Measurements from ENCODE around the gene AKAP12. TPM values are rescaled to one million over a fixed set of nuclear protein-coding genes. Genes with fewer than 3 reads are reported as not detected.

The AKAP12 gene
- 70.9 and 129 TPM in 2 replicates for total RNA-seq

GRCh38 chr6:151239603-151240035 is at the start of gene AKAP12:
AKAP12 (plus strand) TSS chr6:151239967; CDS start chr6:151240563, 596 bp downstream.

GRCh38 chr6:151391471-151392413 is 152.0 kb downstream of the AKAP12 start, which contains the start of gene ZBTB2:
ZBTB2 (minus strand) TSS chr6:151391559; CDS start chr6:151373637, 17,922 bp downstream.

Other genes starting within 250 kb of the AKAP12 start
- gene ZBTB2, start 151.6 kb downstream of the AKAP12 start, total RNA-seq, result 6.9 and 9.7 TPM in 2 replicates
- 29.7 and 35.5 TPM in 2 replicates for gene RMND1, start 212.2 kb downstream of the AKAP12 start, total RNA-seq

Data from epithelial cell of alveolus of lung (primary cell).